ENCODE results near the gene STAP1.

DNA sequence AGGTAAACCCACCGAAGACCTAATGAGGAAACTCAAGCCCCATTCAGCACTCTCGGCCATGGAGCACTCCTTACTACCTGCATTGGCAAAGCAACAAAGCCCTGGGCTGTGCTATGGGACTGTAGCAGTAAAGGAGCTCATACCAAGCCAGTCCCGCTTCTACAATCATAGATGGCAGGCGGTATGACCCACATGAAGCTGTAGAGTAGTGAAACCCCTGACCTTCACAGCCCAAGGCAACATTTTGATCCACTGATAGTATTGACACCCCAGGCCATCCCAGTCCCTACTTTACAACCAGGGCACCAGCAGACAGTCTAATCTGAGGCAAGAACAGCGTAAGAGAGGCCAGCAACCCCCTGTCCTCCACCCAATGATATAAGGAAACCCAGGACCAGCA lies 38.4 kb upstream of the STAP1 start:
- TF ChIP-seq EZH2 (IDR thresholded peaks at IDR 0.05), result no peak
- no peak for TF ChIP-seq POLR2AphosphoS5 (IDR thresholded peaks at IDR 0.05; ENCODE audit: borderline replicate concordance, low read depth, low read length)
- no peak for TF ChIP-seq FOXP2 (optimal IDR thresholded peaks at IDR 0.05; ENCODE audit: control extremely low read depth, extremely low read length, insufficient read depth)
